LNCAP (cell line): ENCODE results near the gene CISH.

Experiments used
- CTCF ChIP-seq: fragments of 450-650 bp; IDR thresholded peaks from 2 replicates; pipeline ENCODE4 v1.5.1; 2017; ENCODE audit warnings: mild to moderate bottlenecking

The CISH gene, protein sequence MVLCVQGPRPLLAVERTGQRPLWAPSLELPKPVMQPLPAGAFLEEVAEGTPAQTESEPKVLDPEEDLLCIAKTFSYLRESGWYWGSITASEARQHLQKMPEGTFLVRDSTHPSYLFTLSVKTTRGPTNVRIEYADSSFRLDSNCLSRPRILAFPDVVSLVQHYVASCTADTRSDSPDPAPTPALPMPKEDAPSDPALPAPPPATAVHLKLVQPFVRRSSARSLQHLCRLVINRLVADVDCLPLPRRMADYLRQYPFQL

GRCh38 chr3:50611464-50612233 is at the start of gene CISH:
Gene CISH, minus strand, starts transcription at chr3:50611774. Its CDS starts 124 bp downstream, at chr3:50611650.
- TF ChIP-seq CTCF: peak; percentile 30; the same call in 1 of the 2 replicates

DNA sequence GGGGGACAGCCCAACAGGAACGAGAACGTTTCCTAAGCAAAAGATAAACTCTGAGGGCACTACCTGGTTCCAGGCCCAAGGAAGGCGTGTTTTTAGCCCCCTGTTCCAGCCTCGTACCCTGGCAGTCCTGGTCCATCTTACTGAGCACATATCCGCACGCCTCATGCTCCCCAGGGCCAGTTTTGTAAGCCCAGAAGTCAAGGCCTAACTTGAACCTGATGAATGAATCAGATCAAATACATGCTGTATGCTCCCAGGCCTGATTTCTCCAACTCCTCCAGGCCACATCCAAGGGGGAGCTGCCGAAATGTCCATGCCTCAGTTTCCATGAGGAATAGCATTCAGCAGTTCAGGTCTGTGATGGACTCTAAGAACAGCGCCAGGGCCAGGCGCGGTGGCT is 48.8 kb upstream of the CISH start:
- TF ChIP-seq CTCF: no peak

DNA sequence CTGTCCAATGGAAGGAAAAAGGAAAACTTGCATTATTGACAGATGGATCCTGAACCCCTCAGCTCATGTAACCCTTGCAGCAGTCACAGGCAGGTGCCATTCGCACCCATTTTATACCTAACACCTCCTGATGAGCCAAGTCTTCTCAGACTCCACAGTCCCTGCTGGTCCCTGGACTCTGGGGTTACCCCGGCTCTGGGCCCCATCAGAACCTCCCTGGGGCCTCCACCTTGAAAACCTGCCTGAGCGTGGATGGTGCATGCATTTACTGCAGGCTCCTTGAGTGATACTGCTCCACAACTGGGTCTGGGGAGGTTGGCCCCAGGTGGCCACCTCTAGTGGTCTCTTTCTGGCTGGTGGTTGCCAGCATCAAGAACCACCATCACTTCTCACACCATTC is 47.3 kb upstream of the CISH start:
- no peak for TF ChIP-seq CTCF

DNA sequence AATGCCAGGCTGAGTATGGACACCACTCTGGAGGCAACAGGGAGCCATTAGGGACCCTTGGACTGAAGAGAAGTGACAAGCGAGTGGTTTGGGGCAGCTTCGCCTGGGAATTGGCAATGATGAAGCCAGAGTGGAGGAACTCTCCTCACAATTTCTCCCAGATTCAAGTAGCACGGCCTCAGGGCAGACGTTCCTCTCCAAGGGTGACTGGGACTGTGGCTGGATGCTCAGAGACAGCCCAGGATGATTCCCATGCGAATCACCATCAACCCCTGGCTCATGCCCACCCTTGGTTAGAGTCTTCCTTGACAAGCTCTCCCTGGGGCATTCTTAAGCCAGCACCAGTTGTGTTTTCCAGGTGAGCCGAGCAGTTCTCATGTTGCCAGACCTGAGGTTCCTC is 46.8 kb upstream of the CISH start:
- no peak for TF ChIP-seq CTCF

DNA sequence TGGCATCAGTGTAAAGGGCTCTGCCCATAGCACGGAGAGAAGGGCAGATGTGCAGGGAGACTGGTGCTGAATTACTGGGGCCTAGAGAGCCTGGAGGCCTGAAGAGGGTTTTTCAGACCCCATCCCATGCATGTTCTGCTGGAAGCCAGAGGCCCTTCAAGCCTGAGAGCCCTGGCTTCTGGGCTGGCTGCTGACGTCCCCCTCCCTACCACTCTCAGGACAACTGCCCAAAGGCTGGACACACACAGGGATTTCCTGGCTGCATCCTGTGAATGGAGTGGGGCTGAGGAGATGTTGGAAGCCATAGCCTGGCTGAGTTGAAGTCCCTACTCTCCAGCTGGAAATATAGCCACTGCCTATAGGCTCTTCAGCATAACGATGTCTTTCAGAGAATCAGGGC is 46.2 kb upstream of the CISH start:
- no peak for TF ChIP-seq CTCF

DNA sequence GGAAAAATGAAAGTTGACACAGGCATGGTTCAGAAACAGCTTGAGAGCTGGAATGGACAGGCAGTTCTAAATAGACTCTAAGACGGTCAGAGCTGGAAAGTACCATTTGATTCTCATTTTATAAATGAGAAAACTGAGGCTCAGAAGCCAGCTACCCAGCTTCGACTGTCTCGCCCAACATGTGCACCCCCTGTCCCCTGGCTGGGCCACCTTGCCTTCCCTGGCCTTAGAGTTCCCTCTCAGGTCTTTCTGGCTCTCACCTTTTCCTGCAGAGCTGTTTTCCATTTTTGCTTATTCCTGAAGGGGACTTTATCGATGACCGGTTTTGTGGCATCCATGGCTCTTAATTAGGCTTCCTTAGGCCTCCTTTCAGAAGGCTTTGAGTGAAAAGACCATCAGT is 45.8 kb upstream of the CISH start:
- no peak for TF ChIP-seq CTCF

GRCh38 chr3:50656417-50657195 is 45.0 kb upstream of the CISH start:
- no peak for TF ChIP-seq CTCF
